HCT116 (cell line): ENCODE data around the gene DFFA. TPM values are rescaled to one million over a fixed set of nuclear protein-coding genes. Genes with fewer than 3 reads are reported as not detected.

Experiments used
- ATAC-seq: fragments of 200-7000 bp; cut with Tn5 transposase; 2 replicates; pipeline ENCODE4 v1.9.1; 2020; ENCODE audit warnings: mild to moderate bottlenecking, moderate library complexity
- BruUV-seq: library from RNA; stranded (reverse); fragments of 400-500 nt; replicated peaks from 2 replicates; lab custom pipeline; 2021; lab: Mats Ljungman, UMichigan
- CTCF ChIA-PET: fragments of 300-600 bp; sonication (Branson Sonifier 250); formaldehyde crosslinking; loops from one replicate; lab custom pipeline; 2021; ENCODE audit warnings: antibody characterized with exemption; lab: Charles Lee
- POLR2A ChIA-PET: fragments of 300-600, 350-600 bp; sonication (Branson Sonifier 250); formaldehyde crosslinking; loops from one replicate; lab custom pipeline; 2021; ENCODE audit warnings: antibody characterized with exemption; lab: Charles Lee
- RAD21 ChIA-PET, 2 experiments: fragments of 300-600 bp; sonication (Branson Sonifier 250); formaldehyde crosslinking; loops; one replicate each; lab custom pipeline; 2023; ENCODE audit warnings: low total read pairs in 2 of 2; ENCODE audit not compliant: uncharacterized antibody in 2 of 2, unreplicated experiment in 2 of 2, low non-redundant PET in 1 of 2; lab: Charles Lee
- DNase-seq: peaks from one replicate; pipeline ENCODE4 v3.0.0-alpha.2; 2010; ENCODE audit warnings: low read depth, low spot score
- H2AFZ ChIP-seq: fragments of 200-600 bp; shearing (Covaris generic), sonication (generic); 2 replicates; pipeline ENCODE4 v1.6.1; 2017; ENCODE audit warnings: low read depth, mixed run types, mixed read lengths, antibody characterized with exemption, low read length; ENCODE audit not compliant: poor library complexity, severe bottlenecking
- H3K27ac ChIP-seq: 2 replicates; pipeline ENCODE4 v1.5.1; 2012; ENCODE audit warnings: low read depth, low read length
- H3K27me3 ChIP-seq: fragments of 200-600 bp; sonication (generic); 2 replicates; pipeline ENCODE4 v1.6.1; 2016; ENCODE audit warnings: mixed run types, low read length, mixed read lengths; ENCODE audit not compliant: insufficient read depth
- H3K36me3 ChIP-seq, 2 experiments: fragments of 200-500 bp in 1 of 2; fragments of 200-600 bp in 1 of 2; sonication (Bioruptor generic) in 1 of 2; sonication (generic) in 1 of 2; 2 replicates each; pipeline versions ENCODE4 v1.5.1 to v1.6.1; 2014 to 2016; ENCODE audit warnings: low read length in 2 of 2, inconsistent platforms in 1 of 2, mixed read lengths in 1 of 2, mixed run types in 1 of 2; ENCODE audit not compliant: insufficient read depth in 2 of 2, control insufficient read depth in 1 of 2
- H3K4me1 ChIP-seq, 2 experiments: fragments of 200-600 bp in 1 of 2; sonication (generic) in 1 of 2; 2 replicates each; pipeline versions ENCODE4 v1.5.1 to v1.6.1; 2012 to 2017; ENCODE audit warnings: low read length in 2 of 2, inconsistent platforms in 1 of 2, mild to moderate bottlenecking in 1 of 2, mixed read lengths in 1 of 2, mixed run types in 1 of 2, moderate library complexity in 1 of 2; ENCODE audit not compliant: insufficient read depth in 2 of 2, control insufficient read depth in 1 of 2
- H3K4me2 ChIP-seq: fragments of 200-600 bp; sonication (generic); 2 replicates; pipeline ENCODE4 v1.6.1; 2017; ENCODE audit warnings: mixed run types, low read length, mixed read lengths
- H3K4me3 ChIP-seq, 2 experiments: fragments of 200-600 bp in 1 of 2; sonication (generic) in 1 of 2; replicated peaks in 1 of 2; 2 replicates each; pipeline ENCODE4 v1.5.1; 2011 to 2016; ENCODE audit warnings: low read length in 2 of 2, control low read depth in 1 of 2, low read depth in 1 of 2, mild to moderate bottlenecking in 1 of 2, mixed read lengths in 1 of 2, mixed run types in 1 of 2
- H3K79me2 ChIP-seq: fragments of 200-600 bp; sonication (generic); 2 replicates; pipeline ENCODE4 v1.6.1; 2017; ENCODE audit warnings: mild to moderate bottlenecking, mixed run types, low read length, moderate library complexity, mixed read lengths; ENCODE audit not compliant: insufficient read depth
- H3K9ac ChIP-seq: fragments of 200-600 bp; sonication (generic); 2 replicates; pipeline ENCODE4 v1.6.1; 2016; ENCODE audit warnings: low read length, mixed read lengths
- H3K9me2 ChIP-seq: fragments of 200-600 bp; sonication (generic), shearing (Covaris generic); 2 replicates; pipeline ENCODE4 v1.6.1; 2017; ENCODE audit warnings: mixed run types, mild to moderate bottlenecking, moderate library complexity; ENCODE audit not compliant: insufficient read depth
- H3K9me3 ChIP-seq, 2 experiments: fragments of 200-500 bp in 1 of 2; fragments of 200-600 bp in 1 of 2; sonication (Bioruptor generic) in 1 of 2; sonication (generic) in 1 of 2; 2 replicates each; pipeline ENCODE4 v1.6.1; 2014 to 2017; ENCODE audit warnings: low read length in 2 of 2, mixed read lengths in 2 of 2, inconsistent platforms in 1 of 2, low read depth in 1 of 2, mild to moderate bottlenecking in 1 of 2, mixed run types in 1 of 2, moderate library complexity in 1 of 2; ENCODE audit not compliant: control insufficient read depth in 1 of 2, insufficient read depth in 1 of 2
- H4K20me1 ChIP-seq: fragments of 200-600 bp; sonication (generic), shearing (Covaris generic); 2 replicates; pipeline ENCODE4 v1.6.1; 2017; ENCODE audit warnings: mixed run types, mild to moderate bottlenecking, moderate library complexity; ENCODE audit not compliant: insufficient read depth
- ATF3 ChIP-seq: IDR thresholded peaks from 2 replicates; pipeline ENCODE4 v1.6.1; 2012
- CBX3 ChIP-seq: IDR thresholded peaks from 2 replicates; pipeline ENCODE4 v1.6.1; 2012; ENCODE audit warnings: low read depth
- CEBPB ChIP-seq: IDR thresholded peaks from 2 replicates; pipeline ENCODE4 v1.6.1; 2012; ENCODE audit warnings: low read depth
- CTCF ChIP-seq, 3 experiments: fragments of 200-600 bp in 1 of 3; sonication (generic) in 1 of 3; IDR thresholded peaks in 2 of 3; conservative IDR thresholded peaks in 1 of 3; 2 replicates each; pipeline ENCODE4 v1.5.1; 2012 to 2017; ENCODE audit warnings: low read depth in 2 of 3, low read length in 2 of 3, antibody characterized with exemption in 1 of 3, borderline replicate concordance in 1 of 3, control low read depth in 1 of 3, mild to moderate bottlenecking in 1 of 3, mixed read lengths in 1 of 3, mixed run types in 1 of 3, moderate library complexity in 1 of 3; ENCODE audit not compliant: insufficient read depth in 1 of 3
- EGR1 ChIP-seq: IDR thresholded peaks from 2 replicates; pipeline ENCODE4 v1.6.1; 2012; ENCODE audit warnings: low read depth
- ELF1 ChIP-seq: IDR thresholded peaks from 2 replicates; pipeline ENCODE4 v1.6.1; 2012; ENCODE audit warnings: low read depth, borderline replicate concordance
- EZH2 ChIP-seq: fragments of 200-600 bp; sonication (generic); IDR thresholded peaks from 2 replicates; pipeline ENCODE4 v1.6.1; 2017; ENCODE audit warnings: antibody characterized with exemption, mixed run types
- FOSL1 ChIP-seq: IDR thresholded peaks from 2 replicates; pipeline ENCODE4 v1.6.1; 2012; ENCODE audit warnings: low read depth
- JUND ChIP-seq: IDR thresholded peaks from 2 replicates; pipeline ENCODE4 v1.6.1; 2012
- MAX ChIP-seq: IDR thresholded peaks from 2 replicates; pipeline ENCODE4 v1.6.1; 2012
- POLR2AphosphoS5 ChIP-seq: IDR thresholded peaks from 2 replicates; pipeline ENCODE4 v1.6.1; 2011; ENCODE audit warnings: mild to moderate bottlenecking, low read depth, low read length, moderate library complexity
- RAD21 ChIP-seq: IDR thresholded peaks from 2 replicates; pipeline ENCODE4 v1.6.1; 2012; ENCODE audit warnings: low read depth, mild to moderate bottlenecking
- SIN3A ChIP-seq: IDR thresholded peaks from 2 replicates; pipeline ENCODE4 v1.6.1; 2012; ENCODE audit warnings: low read depth
- SP1 ChIP-seq: IDR thresholded peaks from 2 replicates; pipeline ENCODE4 v1.6.1; 2012; ENCODE audit warnings: low read depth
- SRF ChIP-seq: IDR thresholded peaks from 2 replicates; pipeline ENCODE4 v1.6.1; 2012; ENCODE audit warnings: low read depth
- TCF7L2 ChIP-seq: IDR thresholded peaks from 2 replicates; pipeline ENCODE4 v1.7.0; 2011; ENCODE audit warnings: borderline replicate concordance, inconsistent platforms; ENCODE audit not compliant: insufficient read depth, insufficient read length; ENCODE audit errors: extremely low read depth
- YY1 ChIP-seq: IDR thresholded peaks from 2 replicates; pipeline ENCODE4 v1.6.1; 2011; ENCODE audit warnings: low read length, low read depth, moderate library complexity, mild to moderate bottlenecking; ENCODE audit not compliant: insufficient replicate concordance; ENCODE audit errors: extremely low read depth
- ZNF274 ChIP-seq: fragments of 200-500 bp; sonication (Bioruptor generic); IDR thresholded peaks from 2 replicates; pipeline ENCODE4 v1.6.1; 2014; ENCODE audit warnings: mild to moderate bottlenecking, low read depth, low read length, inconsistent platforms
- intact Hi-C: fragments of 100-400 bp; cut with micrococcal nuclease; formaldehyde crosslinking; loops from 2 replicates; pipeline ENCODE4 v1.10.0; 2022
- total RNA-seq: library from RNA; stranded (reverse); gene quantifications from one replicate; pipeline ENCODE4 v1.2.1, GENCODE V29; 2021; ENCODE audit not compliant: unreplicated experiment

The DFFA gene
- total RNA-seq, 1 experiment from 2014 or later = 67.7 TPM

- no peak overlapping the region for H3K9ac ChIP-seq
- POLR2A ChIA-PET = no interaction called here
- no peaks in the 10 kb centered on the region for H3K9me2 ChIP-seq
- RAD21 ChIA-PET = no interaction called here
- H3K9me3 ChIP-seq = no peaks in the 10 kb centered on the region
- no peak overlapping the region for H3K4me2 ChIP-seq
- no peaks in the 10 kb centered on the region for H3K27me3 ChIP-seq
- CTCF ChIA-PET = no interaction called here
- no peak for TF ChIP-seq ATF3
- no peak for TF ChIP-seq CEBPB
- no peak for TF ChIP-seq TCF7L2
- no peak for TF ChIP-seq EGR1
- no peak for TF ChIP-seq ZNF274
- TF ChIP-seq CBX3 = no peak
- no peak for TF ChIP-seq POLR2AphosphoS5
- no peak for TF ChIP-seq SP1
- TF ChIP-seq RAD21 = no peak
- no peak for TF ChIP-seq SRF
- TF ChIP-seq FOSL1 = no peak
- TF ChIP-seq MAX = no peak
- no peak for TF ChIP-seq EZH2
- no peak for TF ChIP-seq YY1
- TF ChIP-seq JUND = no peak
- TF ChIP-seq SIN3A = no peak
- no peak for TF ChIP-seq ELF1
- no peak for TF ChIP-seq CTCF (IDR thresholded peaks at IDR 0.05 in 2 of 3, conservative IDR thresholded peaks at IDR 0.05 in 1 of 3; ENCODE audit: borderline replicate concordance in 1 of 3, insufficient read depth in 1 of 3, low read depth in 2 of 3, low read length in 2 of 3)
- no peaks in the 10 kb centered on the region for H3K4me1 ChIP-seq
- H3K36me3 ChIP-seq = peaks cover 0 to 4% of the 10 kb centered on the region in 2 experiments; a peak in 1 of 4 replicates
- no TSS peak for BruUV-seq
- no peak overlapping the region for H3K4me3 ChIP-seq
- no peaks in the 10 kb centered on the region for H4K20me1 ChIP-seq
- ATAC-seq (no peak), DNase-seq (no peak)
- no peak overlapping the region for H2AFZ ChIP-seq
- H3K79me2 ChIP-seq = no peaks in the 10 kb centered on the region
- no peak overlapping the region for H3K27ac ChIP-seq
- intact Hi-C loops = no loop called here
Measured at GRCh38 chr1:10440794-10441193, 31.5 kb downstream of the DFFA start.
